Ovary (tissue), 9 donors: Measurements from ENCODE around the gene NMT2. TPM values are rescaled to one million over a fixed set of nuclear protein-coding genes. Genes with fewer than 3 reads are reported as not detected.

Experiments
- DNase-seq, 5 donors: peaks; one replicate each; pipeline ENCODE4 v3.0.0-alpha.2; 2019 to 2020
- H3K27ac ChIP-seq, 2 donors: fragments of 200-600 bp; one replicate each; pipeline versions ENCODE4 v1.5.1 to v1.8.0; 2019 to 2022
- H3K27me3 ChIP-seq: fragments of 200-600 bp; one replicate; pipeline ENCODE4 v1.8.0; 2022
- H3K36me3 ChIP-seq: fragments of 200-600 bp; sonication (generic); one replicate; pipeline ENCODE4 v1.5.1; 2019
- H3K4me1 ChIP-seq: one replicate; pipeline ENCODE4 v1.8.1; 2013; ENCODE audit warnings: mild to moderate bottlenecking, moderate library complexity; ENCODE audit not compliant: insufficient read depth
- H3K4me3 ChIP-seq: fragments of 200-600 bp; sonication (generic); one replicate; pipeline ENCODE4 v1.5.1; 2017
- H3K9me3 ChIP-seq, 2 donors: fragments of 200-600 bp in 1 of 2; sonication (generic) in 1 of 2; one replicate each; pipeline versions ENCODE4 v1.5.1 to v1.8.1; 2013 to 2019; ENCODE audit warnings: mild to moderate bottlenecking in 1 of 2, moderate library complexity in 1 of 2
- CTCF ChIP-seq, 3 donors: fragments of 450-650 bp in 2 of 3; fragments of 200-600 bp in 1 of 3; IDR thresholded peaks; one replicate each; pipeline versions ENCODE4 v1.5.1 to v1.8.0; 2016 to 2022; ENCODE audit warnings: antibody characterized with exemption in 3 of 3, mild to moderate bottlenecking in 1 of 3
- EP300 ChIP-seq: sonication (generic); formaldehyde crosslinking; IDR thresholded peaks from one replicate; pipeline ENCODE4 v1.6.1; 2017; ENCODE audit warnings: antibody characterized with exemption
- POLR2A ChIP-seq: fragments of 450-650 bp; IDR thresholded peaks from one replicate; pipeline ENCODE4 v1.6.1; 2017; ENCODE audit warnings: antibody characterized with exemption, mild to moderate bottlenecking, moderate library complexity
- WGBS, 3 donors: extraction: QIAGEN DNeasy Blood & Tissue Kit in 1 of 3; methylation state at CpG; one replicate each; pipeline versions ENCODE4 v1.1.5 to v1.1.7; 2013 to 2017; 5-methylcytosine and 5-hydroxymethylcytosine counted together
- intact Hi-C, 4 donors: fragments of 100-400 bp; cut with DNase I; formaldehyde crosslinking; loops; one replicate each; pipeline versions ENCODE4 v1.11.0 to v1.15.1; 2022 to 2023
- polyA plus RNA-seq, 2 donors: library from polyadenylated mRNA; stranded (reverse); fragments of 200-250 nt in 1 of 2; fragments of 350-450 nt in 1 of 2; fragmentation: Illumina TruSeq in 1 of 2; extraction: RNeasy Lipid Tissue Mini Kit (QIAGEN cat#74804) in 1 of 2; gene quantifications; one replicate each; pipeline ENCODE4 v1.2.3, GENCODE V29; 2013 to 2014
- total RNA-seq, 7 donors: library from RNA; depleted of rRNA in 2 of 7; stranded (reverse); fragments of >200 nt in 2 of 7; fragmentation: NEBNext Ultra II Directional in 3 of 7; extraction: Animal tissue kit (Norgen Biotek cat#: 25700) in 3 of 7; gene quantifications; one replicate each; pipeline versions ENCODE4 v1.1.0 to v1.2.4, GENCODE V29; 2016 to 2023
- donor health status: DM: no; HTN: no; CAD: no; lungs with moderate emphysema.
- donor health status: DM: no; HTN: no; CAD: no.
- donor health status: Bipolar disorder and iron deficiency.
- donor health status: DM: yes; HTN: yes; CAD: no.
- donor health status: DM: no; HTN: no; CAD: no.
- donor health status: DM: yes; HTN: yes; CAD: no.

The NMT2 gene
- total and polyA plus RNA-seq, 9 donors = 11.5 to 30.3 (median 25.8) TPM

- Histone ChIP-seq H3K4me1 (no peaks in the 10 kb centered on the region), H3K27ac (no peak overlapping the region), H3K4me3 (no peak overlapping the region), H3K9me3 (no peaks in the 10 kb centered on the region), H3K36me3 (no peaks in the 10 kb centered on the region), H3K27me3 (no peaks in the 10 kb centered on the region)
- TF ChIP-seq CTCF (IDR thresholded peaks at IDR 0.05) (no peak), EP300 (no peak), POLR2A (no peak)
- intact Hi-C loops = no loop called here
- no peak for DNase-seq
- 86 to 93% (median 88%) methylated on average over 11 of the region's 11 CpGs for WGBS, 3 donors
These were observed 20.8 kb upstream of the NMT2 start for GRCh38 chr10:15189133-15189885.

- H3K4me1 ChIP-seq = no peaks in the 10 kb centered on the region
- no peaks in the 10 kb centered on the region for H3K9me3 ChIP-seq
- H3K27ac ChIP-seq = no peak overlapping the region
- H3K27me3 ChIP-seq = no peaks in the 10 kb centered on the region
- TF ChIP-seq CTCF (IDR thresholded peaks at IDR 0.05) (no peak), EP300 (no peak), POLR2A (no peak)
- 63 to 69% (median 67%) methylated on average over 5 of the region's 5 CpGs for WGBS, 3 donors
- H3K4me3 ChIP-seq = no peak overlapping the region
- DNase-seq = no peak
- intact Hi-C loops = no loop called here
- no peaks in the 10 kb centered on the region for H3K36me3 ChIP-seq
These were observed 20.1 kb upstream of the NMT2 start for GRCh38 chr10:15188603-15189002.

GRCh38 chr10:15183689-15184481, 15.4 kb upstream of the NMT2 start:
- Histone ChIP-seq H3K4me3 (no peak overlapping the region), H3K4me1 (no peaks in the 10 kb centered on the region), H3K27me3 (no peaks in the 10 kb centered on the region), H3K9me3 (no peaks in the 10 kb centered on the region), H3K36me3 (no peaks in the 10 kb centered on the region), H3K27ac (no peak overlapping the region)
- DNase-seq = no peak
- WGBS, 3 donors = 78 to 84% (median 81%) methylated on average over 11 of the region's 11 CpGs
- no peak for TF ChIP-seq POLR2A
- TF ChIP-seq EP300 = no peak
- no peak for TF ChIP-seq CTCF (IDR thresholded peaks at IDR 0.05)
- intact Hi-C loops = no loop called here

GRCh38 chr10:15182540-15183207, 14.2 kb upstream of the NMT2 start:
- H3K4me1 ChIP-seq = no peaks in the 10 kb centered on the region
- H3K27ac ChIP-seq = no peak overlapping the region
- intact Hi-C loops = no loop called here
- WGBS, 3 donors = 8 to 15% (median 8%) methylated on average over 8 of the region's 8 CpGs
- H3K9me3 ChIP-seq = no peaks in the 10 kb centered on the region
- H3K27me3 ChIP-seq = no peaks in the 10 kb centered on the region
- H3K36me3 ChIP-seq = no peaks in the 10 kb centered on the region
- TF ChIP-seq CTCF (IDR thresholded peaks at IDR 0.05) (no peak), EP300 (no peak), POLR2A (no peak)
- H3K4me3 ChIP-seq = no peak overlapping the region
- no peak for DNase-seq
